ENCODE measurements around the gene NT5M.
"Not testable (repeated sequence)": the region's sequence is repeated elsewhere in the genome, so short reads cannot be mapped to it uniquely, and the experiment has no call there.

Gene NT5M

DNA sequence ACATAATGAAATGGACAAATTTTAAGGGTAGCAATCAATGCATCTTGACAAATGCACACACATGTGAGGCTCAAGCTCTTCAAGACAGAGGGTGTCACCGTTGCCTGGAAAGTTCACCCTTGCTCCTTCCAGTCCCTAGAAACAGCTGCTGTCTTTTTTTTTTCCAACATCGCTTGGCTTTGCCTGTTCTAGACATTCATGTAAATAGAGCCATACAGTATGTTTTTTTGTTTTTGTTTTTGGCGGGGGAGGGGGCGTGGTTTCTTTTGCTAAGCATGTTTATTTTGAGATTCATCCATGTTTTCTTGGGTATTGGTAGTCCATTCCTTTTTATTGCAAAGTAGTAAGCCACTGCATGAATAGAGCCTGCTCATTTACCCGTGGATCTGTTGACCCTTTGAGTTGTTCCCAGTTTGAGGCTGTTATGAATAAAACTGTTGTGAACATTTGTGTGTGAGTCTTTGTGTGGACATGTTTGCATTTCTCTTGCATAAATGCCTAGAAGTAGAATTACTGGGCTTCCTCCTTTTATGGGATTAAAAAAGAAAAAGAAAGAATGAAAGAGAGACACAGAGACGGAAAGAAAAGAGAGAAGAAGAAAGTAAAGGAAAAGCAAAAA lies 78.4 kb downstream of the NT5M start:
- in situ Hi-C loops (cut with HindIII; ENCODE audit: low pct_unique_long_range_greater_than_20kb, low sequenced_read_pairs): no loop called here
- no peak for TF ChIP-seq JUND (IDR thresholded peaks at IDR 0.05; ENCODE audit: low read depth)

GRCh38 chr17:17382065-17382459 lies 78.9 kb downstream of the NT5M start:
- DNase-seq (ENCODE audit: low read depth in 1 of 2, low spot score in 1 of 2): no peak
- TF ChIP-seq JUND (IDR thresholded peaks at IDR 0.05; ENCODE audit: low read depth): no peak
- in situ Hi-C loops (cut with HindIII; ENCODE audit: low pct_unique_long_range_greater_than_20kb, low sequenced_read_pairs): no loop called here

More for the DNA sequence above, 78.4 kb downstream of the NT5M start:
- no peak for DNase-seq (ENCODE audit: low read depth in 1 of 2, low spot score in 1 of 2)

DNA sequence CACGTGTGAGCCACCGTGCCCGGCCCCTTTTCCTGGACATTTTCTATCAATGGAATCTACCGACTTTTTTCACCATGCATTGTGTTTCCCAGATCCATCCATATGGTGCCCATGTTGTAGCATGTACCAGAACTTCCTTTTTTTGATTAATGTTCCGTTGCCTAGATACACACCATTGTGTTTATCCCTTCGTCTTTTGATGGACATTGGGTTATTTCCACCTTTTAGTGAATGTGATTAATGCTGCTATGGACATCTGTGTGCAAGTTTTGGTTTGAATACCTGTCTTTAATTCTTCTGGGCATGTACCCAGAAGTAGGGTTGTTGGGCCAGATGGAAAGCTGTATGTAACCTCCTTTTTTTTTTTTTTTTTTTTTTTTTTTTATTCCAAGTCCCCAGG lies 79.8 kb downstream of the NT5M start:
- in situ Hi-C loops (cut with HindIII; ENCODE audit: low pct_unique_long_range_greater_than_20kb, low sequenced_read_pairs): no loop called here
- no peak for DNase-seq (ENCODE audit: low read depth in 1 of 2, low spot score in 1 of 2)
- TF ChIP-seq JUND (IDR thresholded peaks at IDR 0.05; ENCODE audit: low read depth): no peak

DNA sequence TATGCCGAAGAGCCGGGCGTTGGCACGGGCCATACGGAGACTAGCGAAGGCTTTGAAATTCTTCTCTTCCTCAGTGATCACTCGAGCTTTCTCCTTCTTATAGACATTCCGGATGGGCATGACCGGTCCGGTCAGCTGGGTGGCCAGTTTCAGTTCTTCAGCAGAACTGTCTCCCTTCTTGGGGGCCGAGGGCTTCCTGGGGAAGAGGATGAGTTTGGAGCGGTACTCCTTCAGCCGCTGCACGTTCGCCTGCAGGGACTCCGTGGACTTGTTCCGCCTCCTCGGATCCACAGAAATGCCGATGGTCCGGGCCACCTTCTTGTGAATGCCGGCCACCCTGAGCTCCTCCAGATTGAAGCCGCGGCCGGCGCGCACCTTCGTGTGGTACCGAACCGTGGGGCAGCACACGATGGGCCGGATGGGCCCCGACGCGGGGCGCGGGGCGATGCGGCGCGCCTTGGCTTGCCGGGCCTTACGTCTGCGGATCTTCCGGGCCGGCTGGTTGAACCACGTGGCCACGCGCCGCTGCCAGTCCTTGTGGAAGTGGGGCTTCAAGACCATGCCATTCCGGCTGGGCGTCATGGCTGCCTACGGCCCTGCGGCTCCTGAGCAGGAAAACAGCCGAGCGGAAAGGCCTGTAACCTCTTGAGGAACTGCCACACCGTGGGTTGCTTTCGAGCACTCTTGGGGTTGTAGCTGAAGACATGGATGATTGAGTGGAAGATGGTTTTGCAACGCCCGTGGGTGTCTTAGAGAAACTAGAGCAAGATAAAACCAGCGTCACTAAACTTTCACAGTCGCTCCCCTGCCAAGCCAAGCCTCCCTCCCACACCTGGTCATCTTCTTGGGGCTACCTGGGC lies 80.5 kb downstream of the NT5M start:
- in situ Hi-C loops (cut with HindIII; ENCODE audit: low pct_unique_long_range_greater_than_20kb, low sequenced_read_pairs); DNase-seq (ENCODE audit: low read depth in 1 of 2, low spot score in 1 of 2): not testable (repeated sequence)

- DNase-seq (ENCODE audit: low read depth in 1 of 2, low spot score in 1 of 2): no peak
- in situ Hi-C loops (cut with HindIII; ENCODE audit: low pct_unique_long_range_greater_than_20kb, low sequenced_read_pairs): no loop called here
- no peak for TF ChIP-seq JUND (IDR thresholded peaks at IDR 0.05; ENCODE audit: low read depth)
Measured at GRCh38 chr17:17384291-17384615, 81.1 kb downstream of the NT5M start.

- in situ Hi-C loops (cut with HindIII; ENCODE audit: low pct_unique_long_range_greater_than_20kb, low sequenced_read_pairs): no loop called here
- no peak for TF ChIP-seq JUND (IDR thresholded peaks at IDR 0.05; ENCODE audit: low read depth)
- no peak for DNase-seq (ENCODE audit: low read depth in 1 of 2, low spot score in 1 of 2)
Measured at GRCh38 chr17:17384961-17385360, 81.8 kb downstream of the NT5M start.

DNA sequence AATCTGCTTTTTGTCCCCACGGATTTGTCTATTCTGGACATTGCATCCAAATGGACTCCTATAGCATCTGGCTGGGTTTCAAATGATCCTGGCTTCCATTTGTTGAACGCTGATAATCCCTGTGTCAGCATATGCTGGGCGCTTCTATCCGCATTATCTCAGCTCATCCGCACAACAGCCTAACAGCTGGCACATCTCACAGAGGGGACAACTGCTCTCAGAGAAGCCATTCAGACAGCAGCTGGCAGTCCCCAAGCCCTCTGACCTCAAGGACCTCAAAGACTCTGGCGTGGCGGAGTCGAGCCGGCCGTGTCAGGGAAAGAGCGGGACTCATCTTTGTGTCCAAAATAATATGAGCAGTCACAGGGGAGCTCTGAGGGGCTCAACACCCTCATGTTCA lies 82.3 kb downstream of the NT5M start:
- in situ Hi-C loops (cut with HindIII; ENCODE audit: low pct_unique_long_range_greater_than_20kb, low sequenced_read_pairs): no loop called here
- no peak for DNase-seq (ENCODE audit: low read depth in 1 of 2, low spot score in 1 of 2)
- TF ChIP-seq JUND (IDR thresholded peaks at IDR 0.05; ENCODE audit: low read depth): no peak

DNA sequence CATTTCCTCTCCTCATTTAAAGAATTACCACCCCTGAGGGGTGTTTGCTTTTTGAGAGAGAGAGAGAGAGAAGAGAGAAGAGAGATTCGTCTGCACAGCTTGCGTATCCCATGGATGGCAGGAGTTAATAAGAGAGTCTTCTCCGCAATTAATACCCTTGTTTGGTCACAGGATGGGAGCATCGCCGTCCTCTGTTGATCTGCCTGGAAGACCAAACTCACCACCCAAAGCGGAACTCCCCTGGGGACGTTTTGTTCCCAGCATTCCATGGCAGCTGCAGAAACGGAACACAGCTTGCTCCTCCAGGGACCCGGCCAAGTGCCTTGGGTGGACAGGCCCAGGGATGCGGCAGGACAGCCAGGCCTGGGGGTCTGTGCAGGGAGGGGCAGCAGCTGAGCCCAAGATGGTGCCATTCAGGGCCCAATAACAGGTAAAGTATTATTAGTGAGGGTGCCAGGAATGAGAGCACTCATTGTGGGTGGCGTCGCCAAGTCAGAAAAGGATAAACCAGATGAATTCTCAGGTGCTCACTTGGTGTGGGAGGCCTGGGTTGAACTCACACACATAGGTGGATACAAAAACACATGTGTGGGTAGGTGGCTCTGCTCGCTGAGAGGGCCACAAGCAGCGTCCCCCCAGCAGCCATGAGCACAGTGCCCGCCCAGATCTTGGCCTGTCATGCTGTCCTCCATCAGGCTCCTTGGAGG lies 83.1 kb downstream of the NT5M start:
- TF ChIP-seq JUND (IDR thresholded peaks at IDR 0.05; ENCODE audit: low read depth): no peak
- no peak for DNase-seq (ENCODE audit: low read depth in 1 of 2, low spot score in 1 of 2)
- in situ Hi-C loops (cut with HindIII; ENCODE audit: low pct_unique_long_range_greater_than_20kb, low sequenced_read_pairs): no loop called here

- TF ChIP-seq JUND (IDR thresholded peaks at IDR 0.05; ENCODE audit: low read depth): no peak
- in situ Hi-C loops (cut with HindIII; ENCODE audit: low pct_unique_long_range_greater_than_20kb, low sequenced_read_pairs): no loop called here
- no peak for DNase-seq (ENCODE audit: low read depth in 1 of 2, low spot score in 1 of 2)
Measured at GRCh38 chr17:17387017-17387497, 83.9 kb downstream of the NT5M start.

GRCh38 chr17:17387498-17388362 lies 84.6 kb downstream of the NT5M start:
- TF ChIP-seq JUND (IDR thresholded peaks at IDR 0.05; ENCODE audit: low read depth): no peak
- peak; percentile 61 to 87 for DNase-seq (ENCODE audit: low read depth in 1 of 2, low spot score in 1 of 2)
- in situ Hi-C loops (cut with HindIII; ENCODE audit: low pct_unique_long_range_greater_than_20kb, low sequenced_read_pairs): no loop called here

GRCh38 chr17:17388657-17389496 lies 85.7 kb downstream of the NT5M start:
- no peak for DNase-seq (ENCODE audit: low read depth in 1 of 2, low spot score in 1 of 2)
- TF ChIP-seq JUND (IDR thresholded peaks at IDR 0.05; ENCODE audit: low read depth): no peak
- in situ Hi-C loops (cut with HindIII; ENCODE audit: low pct_unique_long_range_greater_than_20kb, low sequenced_read_pairs): no loop called here

Data from T47D (cell line).